ENCODE measurements around the gene CLEC20A.

DNA sequence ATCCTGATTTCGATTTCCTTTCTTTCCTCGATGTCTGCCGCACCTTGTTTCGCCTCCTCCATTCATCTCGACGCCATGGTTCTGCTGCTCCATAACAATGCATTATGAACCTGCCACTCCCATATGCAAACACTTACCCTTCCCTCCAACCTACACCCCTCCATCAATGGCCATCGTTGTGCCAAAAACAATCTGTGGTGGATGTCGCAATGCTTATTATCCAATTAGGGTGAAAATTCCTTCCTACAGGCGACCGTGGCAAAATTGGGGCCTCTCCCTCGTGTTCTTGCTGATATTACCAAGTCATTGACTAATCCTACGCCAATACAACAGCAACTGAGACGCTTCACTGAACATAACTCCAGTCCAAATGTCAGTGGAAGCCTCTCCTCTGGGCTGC is 40.3 kb downstream of the CLEC20A start:
- TF ChIP-seq POLR2A (IDR thresholded peaks at IDR 0.05) (no peak), CTCF (IDR thresholded peaks at IDR 0.05) (no peak)

Measured in suprapubic skin (tissue), 3 donors.